ENCODE data around the gene MACROD2. TPM values are rescaled to one million over a fixed set of nuclear protein-coding genes. Genes with fewer than 3 reads are reported as not detected.

MACROD2 gene
- total and polyA plus RNA-seq, 7 donors, result 0.20 to 4.8 (median 0.87) TPM

GRCh38 chr20:15630360-15630759 lies 1635.0 kb downstream of the MACROD2 start:
- no peaks in the 10 kb centered on the region for H3K27me3 ChIP-seq (ENCODE audit: insufficient read depth in 3 of 3, low read length in 2 of 3)
- no peak overlapping the region for H3K27ac ChIP-seq
- intact Hi-C loops (cut with DNase I), result no loop called here
- no peaks in the 10 kb centered on the region for H3K36me3 ChIP-seq (ENCODE audit: insufficient read depth in 1 of 2, low read depth in 1 of 2)
- DNase-seq (no peak), ATAC-seq (no peak)
- no peaks in the 10 kb centered on the region for H3K4me1 ChIP-seq
- no peaks in the 10 kb centered on the region for H3K9me3 ChIP-seq
- no peak overlapping the region for H3K4me3 ChIP-seq
- 78 to 83% (median 81%) methylated on average over 4 of the region's 4 CpGs for WGBS, 3 donors
- TF ChIP-seq CTCF (IDR thresholded peaks at IDR 0.05), result no peak

- no peak for ATAC-seq
- no peak for TF ChIP-seq CTCF (IDR thresholded peaks at IDR 0.05)
- H3K4me1 ChIP-seq, result no peaks in the 10 kb centered on the region
- H3K4me3 ChIP-seq, result no peak overlapping the region
- intact Hi-C loops (cut with DNase I), result no loop called here
- H3K27ac ChIP-seq, result no peak overlapping the region
- no peaks in the 10 kb centered on the region for H3K9me3 ChIP-seq
- H3K27me3 ChIP-seq (ENCODE audit: insufficient read depth in 3 of 3, low read length in 2 of 3), result no peaks in the 10 kb centered on the region
- WGBS, 3 donors, result 81 to 93% (median 86%) methylated on average over 3 of the region's 3 CpGs
- no peak for DNase-seq
- no peaks in the 10 kb centered on the region for H3K36me3 ChIP-seq (ENCODE audit: insufficient read depth in 1 of 2, low read depth in 1 of 2)
These were observed 1637.4 kb downstream of the MACROD2 start for GRCh38 chr20:15632680-15633079.

GRCh38 chr20:15634102-15634501 lies 1638.8 kb downstream of the MACROD2 start:
- Histone ChIP-seq H3K27ac (no peak overlapping the region), H3K4me3 (no peak overlapping the region), H3K27me3 (ENCODE audit: insufficient read depth in 3 of 3, low read length in 2 of 3) (no peaks in the 10 kb centered on the region), H3K9me3 (no peaks in the 10 kb centered on the region), H3K36me3 (ENCODE audit: insufficient read depth in 1 of 2, low read depth in 1 of 2) (no peaks in the 10 kb centered on the region), H3K4me1 (no peaks in the 10 kb centered on the region)
- intact Hi-C loops (cut with DNase I), result no loop called here
- ATAC-seq, result no peak
- no peak for TF ChIP-seq CTCF (IDR thresholded peaks at IDR 0.05)
- WGBS, 3 donors, result 82 to 89% (median 86%) methylated on average over 2 of the region's 2 CpGs
- no peak for DNase-seq

- ATAC-seq (no peak), DNase-seq (no peak)
- no peaks in the 10 kb centered on the region for H3K27me3 ChIP-seq (ENCODE audit: insufficient read depth in 3 of 3, low read length in 2 of 3)
- intact Hi-C loops (cut with DNase I), result no loop called here
- no peaks in the 10 kb centered on the region for H3K4me1 ChIP-seq
- TF ChIP-seq CTCF (IDR thresholded peaks at IDR 0.05), result no peak
- H3K36me3 ChIP-seq (ENCODE audit: insufficient read depth in 1 of 2, low read depth in 1 of 2), result no peaks in the 10 kb centered on the region
- H3K27ac ChIP-seq, result no peak overlapping the region
- no peak overlapping the region for H3K4me3 ChIP-seq
- WGBS, 3 donors, result 70 to 87% (median 75%) methylated on average over 5 of the region's 5 CpGs
- H3K9me3 ChIP-seq, result no peaks in the 10 kb centered on the region
These were observed 1642.2 kb downstream of the MACROD2 start for GRCh38 chr20:15637546-15637945.

GRCh38 chr20:15637950-15638754 lies 1642.8 kb downstream of the MACROD2 start:
- H3K9me3 ChIP-seq, result no peaks in the 10 kb centered on the region
- H3K4me3 ChIP-seq, result no peak overlapping the region
- no peak for TF ChIP-seq CTCF (IDR thresholded peaks at IDR 0.05)
- no peak overlapping the region for H3K27ac ChIP-seq
- WGBS, 3 donors, result 23 to 33% (median 24%) methylated on average over 5 of the region's 5 CpGs
- H3K4me1 ChIP-seq, result no peaks in the 10 kb centered on the region
- DNase-seq (no peak), ATAC-seq (no peak)
- H3K36me3 ChIP-seq (ENCODE audit: insufficient read depth in 1 of 2, low read depth in 1 of 2), result no peaks in the 10 kb centered on the region
- no peaks in the 10 kb centered on the region for H3K27me3 ChIP-seq (ENCODE audit: insufficient read depth in 3 of 3, low read length in 2 of 3)
- intact Hi-C loops (cut with DNase I), result no loop called here

Measured in psoas muscle (tissue), 8 donors.